ENCODE measurements around the gene NCAPG. TPM values are rescaled to one million over a fixed set of nuclear protein-coding genes. Genes with fewer than 3 reads are reported as not detected.

NCAPG gene
- total and polyA plus RNA-seq, 3 donors from 2014 or later, result 7.6 to 13.3 (median 12.5) TPM

DNA sequence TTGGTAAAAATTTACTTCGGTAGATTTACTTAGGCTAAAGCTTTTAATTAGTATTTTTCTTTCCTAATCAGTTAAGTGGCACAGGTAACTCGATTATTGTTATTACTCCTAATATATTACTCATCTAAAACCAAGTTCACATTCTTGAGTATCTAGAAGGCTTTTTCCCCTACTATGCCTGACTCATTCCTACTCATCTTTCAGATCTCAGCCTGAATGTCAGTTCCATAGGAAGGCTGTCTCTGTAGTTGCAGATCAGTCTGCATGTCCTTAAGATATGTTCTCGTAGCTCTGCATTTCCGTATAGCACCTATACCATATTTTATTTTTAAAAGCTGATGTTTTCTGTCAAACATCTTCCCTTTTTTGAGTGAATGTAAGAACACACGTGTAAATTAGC lies 23.5 kb upstream of the NCAPG start:
- no peak overlapping the region for H3K27ac ChIP-seq
- WGBS, 2 donors, result 89 to 90% methylated on average over 5 of the region's 5 CpGs
- TF ChIP-seq, protein P1, sequence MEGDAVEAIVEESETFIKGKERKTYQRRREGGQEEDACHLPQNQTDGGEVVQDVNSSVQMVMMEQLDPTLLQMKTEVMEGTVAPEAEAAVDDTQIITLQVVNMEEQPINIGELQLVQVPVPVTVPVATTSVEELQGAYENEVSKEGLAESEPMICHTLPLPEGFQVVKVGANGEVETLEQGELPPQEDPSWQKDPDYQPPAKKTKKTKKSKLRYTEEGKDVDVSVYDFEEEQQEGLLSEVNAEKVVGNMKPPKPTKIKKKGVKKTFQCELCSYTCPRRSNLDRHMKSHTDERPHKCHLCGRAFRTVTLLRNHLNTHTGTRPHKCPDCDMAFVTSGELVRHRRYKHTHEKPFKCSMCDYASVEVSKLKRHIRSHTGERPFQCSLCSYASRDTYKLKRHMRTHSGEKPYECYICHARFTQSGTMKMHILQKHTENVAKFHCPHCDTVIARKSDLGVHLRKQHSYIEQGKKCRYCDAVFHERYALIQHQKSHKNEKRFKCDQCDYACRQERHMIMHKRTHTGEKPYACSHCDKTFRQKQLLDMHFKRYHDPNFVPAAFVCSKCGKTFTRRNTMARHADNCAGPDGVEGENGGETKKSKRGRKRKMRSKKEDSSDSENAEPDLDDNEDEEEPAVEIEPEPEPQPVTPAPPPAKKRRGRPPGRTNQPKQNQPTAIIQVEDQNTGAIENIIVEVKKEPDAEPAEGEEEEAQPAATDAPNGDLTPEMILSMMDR (IDR thresholded peaks at IDR 0.05), result no peak
- no peak for TF ChIP-seq POLR2A (IDR thresholded peaks at IDR 0.05)
- no peak for DNase-seq
- no peaks in the 10 kb centered on the region for H3K9me3 ChIP-seq
- H3K4me1 ChIP-seq, result no peaks in the 10 kb centered on the region
- intact Hi-C loops (cut with DNase I; ENCODE audit: low total_unique reads), result no loop called here
- H3K27me3 ChIP-seq, result no peaks in the 10 kb centered on the region
- H3K36me3 ChIP-seq (ENCODE audit: low read depth, missing control alignments), result no peaks in the 10 kb centered on the region
- H3K4me3 ChIP-seq, result no peak overlapping the region

DNA sequence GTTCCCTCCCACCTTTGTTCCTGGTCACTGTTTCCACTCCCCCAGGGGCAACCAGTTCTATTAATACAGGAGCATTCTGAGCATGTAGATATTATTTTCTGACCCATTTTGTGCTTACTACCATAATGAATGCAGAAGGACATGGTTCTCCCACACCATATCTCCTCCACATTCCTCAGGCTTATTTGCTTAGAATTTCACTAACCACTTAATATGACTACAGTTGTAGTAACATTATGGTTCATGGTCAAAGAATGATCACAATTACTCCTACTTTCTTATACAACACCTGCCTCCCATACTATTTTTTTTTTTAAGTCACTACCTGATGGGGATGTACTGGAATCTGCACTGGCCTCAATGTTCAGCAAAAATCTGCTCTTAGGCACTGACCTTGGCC lies 21.8 kb upstream of the NCAPG start:
- Histone ChIP-seq H3K4me3 (no peak overlapping the region), H3K27ac (no peak overlapping the region), H3K27me3 (no peaks in the 10 kb centered on the region), H3K36me3 (ENCODE audit: low read depth, missing control alignments) (no peaks in the 10 kb centered on the region), H3K4me1 (no peaks in the 10 kb centered on the region), H3K9me3 (no peaks in the 10 kb centered on the region)
- no peak for DNase-seq
- intact Hi-C loops (cut with DNase I; ENCODE audit: low total_unique reads), result no loop called here
- no peak for TF ChIP-seq POLR2A (IDR thresholded peaks at IDR 0.05)
- TF ChIP-seq, protein P1 (IDR thresholded peaks at IDR 0.05), result no peak

DNA sequence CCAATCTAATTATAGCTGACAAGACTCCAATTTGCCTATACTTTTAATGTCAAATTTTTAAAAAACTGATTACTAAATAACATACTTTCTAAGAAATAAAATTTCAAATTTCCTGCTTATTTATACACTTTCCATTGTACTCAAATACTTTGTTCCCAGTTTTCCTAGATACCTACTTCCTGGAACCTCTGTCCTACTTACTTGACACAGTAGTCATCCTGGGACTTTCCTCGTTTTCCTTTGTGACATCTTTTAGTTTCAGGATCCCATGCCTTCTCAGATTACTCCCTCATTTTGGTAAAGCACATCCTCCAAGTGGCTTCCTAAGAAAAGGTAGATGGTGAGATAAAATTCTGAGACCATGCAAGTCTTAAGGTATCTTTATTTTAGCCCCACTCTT lies 16.0 kb upstream of the NCAPG start:
- Histone ChIP-seq H3K36me3 (ENCODE audit: low read depth, missing control alignments) (no peaks in the 10 kb centered on the region), H3K9me3 (no peaks in the 10 kb centered on the region), H3K27ac (no peak overlapping the region), H3K4me3 (no peak overlapping the region), H3K27me3 (no peaks in the 10 kb centered on the region), H3K4me1 (no peaks in the 10 kb centered on the region)
- WGBS, 2 donors, result 73 to 85% methylated on average over 1 of the region's 1 CpG
- intact Hi-C loops (cut with DNase I; ENCODE audit: low total_unique reads), result no loop called here
- TF ChIP-seq POLR2A (IDR thresholded peaks at IDR 0.05), result no peak
- TF ChIP-seq, protein P1 (IDR thresholded peaks at IDR 0.05), result no peak
- DNase-seq, result no peak

DNA sequence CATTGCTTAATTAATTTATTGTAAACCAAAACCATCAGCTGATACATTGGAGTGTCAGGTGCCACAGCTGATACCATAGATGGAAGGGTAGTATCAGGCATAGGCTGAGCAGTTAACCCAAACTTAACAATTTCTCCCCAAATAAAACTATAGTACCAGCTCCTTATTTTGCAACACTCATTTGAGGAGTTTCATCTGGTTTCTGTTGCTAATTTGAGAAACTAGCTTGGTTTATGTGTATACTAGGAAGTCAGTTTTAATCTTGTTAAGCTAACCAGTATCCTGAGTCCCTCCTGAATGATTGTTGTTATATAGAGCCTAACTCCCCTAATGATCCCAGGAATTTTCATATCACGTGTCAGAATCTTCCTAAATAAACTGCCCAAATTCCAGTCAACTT lies 13.0 kb upstream of the NCAPG start:
- no peaks in the 10 kb centered on the region for H3K27me3 ChIP-seq
- TF ChIP-seq, protein P1 (IDR thresholded peaks at IDR 0.05), result no peak
- no peak for TF ChIP-seq POLR2A (IDR thresholded peaks at IDR 0.05)
- intact Hi-C loops (cut with DNase I; ENCODE audit: low total_unique reads), result no loop called here
- no peaks in the 10 kb centered on the region for H3K4me1 ChIP-seq
- no peak overlapping the region for H3K27ac ChIP-seq
- no peak overlapping the region for H3K4me3 ChIP-seq
- DNase-seq, result no peak
- 82 to 94% methylated on average over 1 of the region's 1 CpG for WGBS, 2 donors
- no peaks in the 10 kb centered on the region for H3K9me3 ChIP-seq
- no peaks in the 10 kb centered on the region for H3K36me3 ChIP-seq (ENCODE audit: low read depth, missing control alignments)

DNA sequence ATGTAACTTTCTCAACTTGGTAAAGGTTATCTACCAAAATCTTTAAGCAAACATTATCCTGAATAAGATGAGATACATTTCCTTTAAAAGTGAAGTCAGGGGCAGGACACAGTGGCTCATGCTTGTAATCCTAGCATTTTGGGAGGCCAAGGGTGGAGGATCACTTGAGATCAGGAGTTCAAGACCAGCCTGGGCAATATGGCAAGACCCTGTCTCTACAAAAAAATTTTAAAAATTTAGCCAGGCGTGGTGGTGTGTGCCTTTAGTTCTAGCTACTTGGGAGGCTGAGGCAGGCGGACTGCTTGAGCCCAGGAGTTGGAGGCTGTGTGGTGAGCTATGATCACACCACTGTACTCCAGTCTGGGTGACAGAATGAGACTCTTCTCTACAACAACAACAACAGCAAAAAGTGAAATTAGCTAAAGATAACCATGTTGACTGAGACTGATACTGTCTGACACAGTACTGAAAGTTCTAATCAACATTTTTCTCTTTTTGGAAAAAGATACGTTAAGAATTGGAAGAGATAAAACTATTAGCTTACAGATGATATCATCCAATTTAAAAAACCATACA lies 5.1 kb upstream of the NCAPG start:
- H3K4me1 ChIP-seq, result peaks cover 23% of the 10 kb centered on the region
- H3K9me3 ChIP-seq, result no peaks in the 10 kb centered on the region
- no peak for DNase-seq
- no peaks in the 10 kb centered on the region for H3K27me3 ChIP-seq
- no peak overlapping the region for H3K4me3 ChIP-seq
- intact Hi-C loops (cut with DNase I; ENCODE audit: low total_unique reads), result no loop called here
- no peak overlapping the region for H3K27ac ChIP-seq
- WGBS, 2 donors, result 74 to 77% methylated on average over 3 of the region's 3 CpGs
- no peak for TF ChIP-seq POLR2A (IDR thresholded peaks at IDR 0.05)
- TF ChIP-seq, protein P1 (IDR thresholded peaks at IDR 0.05), result no peak
- H3K36me3 ChIP-seq (ENCODE audit: low read depth, missing control alignments), result no peaks in the 10 kb centered on the region

Data from testis (tissue), 3 donors.